Testis (tissue), 2 donors: ENCODE measurements around the gene FRAS1.

Experiments
- POLR2A ChIP-seq: fragments of 450-650 bp; IDR thresholded peaks from one replicate; pipeline ENCODE4 v1.6.1; 2017; ENCODE audit warnings: antibody characterized with exemption, mild to moderate bottlenecking, moderate library complexity
- TF ChIP-seq, protein P1 (sequence below), 3 experiments: fragments of 450-650 bp in 2 of 3; fragments of 200-600 bp in 1 of 3; sonication (generic) in 1 of 3; IDR thresholded peaks; one replicate each; pipeline ENCODE4 v1.5.1; 2016 to 2019; ENCODE audit warnings: antibody characterized with exemption in 3 of 3, mild to moderate bottlenecking in 2 of 3, moderate library complexity in 1 of 3

- TF ChIP-seq, protein P1, sequence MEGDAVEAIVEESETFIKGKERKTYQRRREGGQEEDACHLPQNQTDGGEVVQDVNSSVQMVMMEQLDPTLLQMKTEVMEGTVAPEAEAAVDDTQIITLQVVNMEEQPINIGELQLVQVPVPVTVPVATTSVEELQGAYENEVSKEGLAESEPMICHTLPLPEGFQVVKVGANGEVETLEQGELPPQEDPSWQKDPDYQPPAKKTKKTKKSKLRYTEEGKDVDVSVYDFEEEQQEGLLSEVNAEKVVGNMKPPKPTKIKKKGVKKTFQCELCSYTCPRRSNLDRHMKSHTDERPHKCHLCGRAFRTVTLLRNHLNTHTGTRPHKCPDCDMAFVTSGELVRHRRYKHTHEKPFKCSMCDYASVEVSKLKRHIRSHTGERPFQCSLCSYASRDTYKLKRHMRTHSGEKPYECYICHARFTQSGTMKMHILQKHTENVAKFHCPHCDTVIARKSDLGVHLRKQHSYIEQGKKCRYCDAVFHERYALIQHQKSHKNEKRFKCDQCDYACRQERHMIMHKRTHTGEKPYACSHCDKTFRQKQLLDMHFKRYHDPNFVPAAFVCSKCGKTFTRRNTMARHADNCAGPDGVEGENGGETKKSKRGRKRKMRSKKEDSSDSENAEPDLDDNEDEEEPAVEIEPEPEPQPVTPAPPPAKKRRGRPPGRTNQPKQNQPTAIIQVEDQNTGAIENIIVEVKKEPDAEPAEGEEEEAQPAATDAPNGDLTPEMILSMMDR (IDR thresholded peaks at IDR 0.05), result no peak
- no peak for TF ChIP-seq POLR2A
These were observed 32.5 kb upstream of the FRAS1 start for GRCh38 chr4:78024576-78025091.
